ENCODE measurements around the gene ADAM15.

Gene ADAM15

DNA sequence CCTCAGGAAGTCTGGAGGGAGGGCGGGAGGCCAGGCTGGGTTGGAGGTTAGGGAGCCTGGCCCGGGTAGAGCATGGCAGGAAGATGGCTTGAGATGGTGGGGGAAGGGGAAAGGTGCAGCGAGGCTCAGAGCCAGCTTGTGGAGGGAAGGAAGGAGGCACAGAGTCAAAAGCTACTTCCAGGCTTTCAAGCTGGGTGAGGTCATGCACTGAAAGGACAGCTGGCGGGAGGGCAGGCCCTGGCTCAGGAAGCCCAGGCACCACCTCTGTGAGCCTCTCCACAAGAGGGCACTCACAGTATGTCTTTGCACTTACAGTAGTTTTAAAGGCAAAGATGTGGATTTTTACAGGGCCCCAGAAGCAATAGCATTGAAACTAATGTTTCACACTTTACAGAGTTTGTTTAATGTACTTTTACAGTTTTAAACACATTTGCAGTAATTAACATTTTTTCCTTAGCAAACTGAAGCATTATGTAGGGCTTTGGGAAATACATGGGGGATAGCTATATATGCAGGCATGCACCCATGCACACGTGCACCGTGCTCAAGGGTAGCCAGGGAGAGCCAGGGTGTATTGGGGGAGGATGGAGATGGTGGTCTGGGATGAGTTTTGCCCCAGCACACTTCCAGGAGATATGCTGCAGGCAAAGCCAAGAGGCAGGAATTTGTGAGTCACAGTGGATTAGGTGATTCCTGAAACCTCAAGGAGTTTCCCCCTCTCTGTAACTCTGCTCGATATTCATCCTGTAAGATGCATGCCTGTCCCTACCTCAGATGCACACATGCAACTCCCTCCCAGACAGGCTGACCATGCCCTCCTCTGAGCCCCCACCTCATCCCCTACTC is 6.1 kb upstream of the ADAM15 start:
- H3K27ac ChIP-seq: no peak overlapping the region
- H3K4me3 ChIP-seq: no peak overlapping the region
- no peak for DNase-seq (ENCODE audit: low spot score)
- TF ChIP-seq, protein P1, sequence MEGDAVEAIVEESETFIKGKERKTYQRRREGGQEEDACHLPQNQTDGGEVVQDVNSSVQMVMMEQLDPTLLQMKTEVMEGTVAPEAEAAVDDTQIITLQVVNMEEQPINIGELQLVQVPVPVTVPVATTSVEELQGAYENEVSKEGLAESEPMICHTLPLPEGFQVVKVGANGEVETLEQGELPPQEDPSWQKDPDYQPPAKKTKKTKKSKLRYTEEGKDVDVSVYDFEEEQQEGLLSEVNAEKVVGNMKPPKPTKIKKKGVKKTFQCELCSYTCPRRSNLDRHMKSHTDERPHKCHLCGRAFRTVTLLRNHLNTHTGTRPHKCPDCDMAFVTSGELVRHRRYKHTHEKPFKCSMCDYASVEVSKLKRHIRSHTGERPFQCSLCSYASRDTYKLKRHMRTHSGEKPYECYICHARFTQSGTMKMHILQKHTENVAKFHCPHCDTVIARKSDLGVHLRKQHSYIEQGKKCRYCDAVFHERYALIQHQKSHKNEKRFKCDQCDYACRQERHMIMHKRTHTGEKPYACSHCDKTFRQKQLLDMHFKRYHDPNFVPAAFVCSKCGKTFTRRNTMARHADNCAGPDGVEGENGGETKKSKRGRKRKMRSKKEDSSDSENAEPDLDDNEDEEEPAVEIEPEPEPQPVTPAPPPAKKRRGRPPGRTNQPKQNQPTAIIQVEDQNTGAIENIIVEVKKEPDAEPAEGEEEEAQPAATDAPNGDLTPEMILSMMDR (IDR thresholded peaks at IDR 0.05): peak; percentile 39

DNA sequence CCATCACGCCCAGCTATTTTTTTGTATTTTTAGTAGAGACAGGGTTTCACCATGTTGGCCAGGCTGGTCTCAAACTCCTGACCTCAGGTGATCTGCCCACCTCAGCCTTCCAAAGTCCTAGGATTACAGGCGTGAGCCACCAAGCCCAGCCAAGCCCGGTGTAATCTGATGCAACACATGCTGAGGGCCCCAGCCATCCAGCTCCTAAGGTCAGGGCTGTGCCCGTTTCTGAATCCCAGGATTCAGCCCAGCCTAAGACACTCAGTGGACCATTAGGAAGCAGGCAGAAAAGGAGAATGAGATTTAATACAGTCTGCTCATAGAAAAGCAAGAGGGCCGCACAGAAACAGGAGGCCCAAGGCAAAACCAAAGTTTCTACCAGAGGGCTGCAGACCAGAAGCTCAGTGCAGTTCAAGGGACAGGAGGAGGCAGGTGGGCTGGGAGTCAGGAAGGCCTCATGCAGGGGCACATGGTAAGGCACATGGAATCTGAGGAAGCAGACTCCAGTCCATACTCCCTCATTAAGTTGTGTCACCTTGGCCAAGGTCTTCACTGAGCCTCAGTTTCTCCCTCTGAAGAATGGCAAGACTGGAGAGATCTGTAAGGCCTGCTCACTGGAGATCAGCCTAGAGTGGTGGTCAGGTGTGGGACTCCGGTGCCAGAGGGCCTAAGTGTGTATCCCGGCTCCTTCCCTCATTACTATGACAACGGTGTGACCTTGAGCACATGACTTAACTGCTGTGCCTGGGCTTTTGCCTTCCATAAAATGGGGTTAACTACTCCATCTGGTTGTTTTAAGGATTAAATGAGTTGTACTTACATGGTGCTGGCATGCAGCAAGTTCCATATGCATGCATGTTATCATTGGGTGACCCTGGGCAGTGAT is 2.4 kb upstream of the ADAM15 start:
- TF ChIP-seq, protein P1 (IDR thresholded peaks at IDR 0.05): no peak
- Histone ChIP-seq H3K27ac (no peak overlapping the region), H3K4me3 (no peak overlapping the region)
- no peak for DNase-seq (ENCODE audit: low spot score)

DNA sequence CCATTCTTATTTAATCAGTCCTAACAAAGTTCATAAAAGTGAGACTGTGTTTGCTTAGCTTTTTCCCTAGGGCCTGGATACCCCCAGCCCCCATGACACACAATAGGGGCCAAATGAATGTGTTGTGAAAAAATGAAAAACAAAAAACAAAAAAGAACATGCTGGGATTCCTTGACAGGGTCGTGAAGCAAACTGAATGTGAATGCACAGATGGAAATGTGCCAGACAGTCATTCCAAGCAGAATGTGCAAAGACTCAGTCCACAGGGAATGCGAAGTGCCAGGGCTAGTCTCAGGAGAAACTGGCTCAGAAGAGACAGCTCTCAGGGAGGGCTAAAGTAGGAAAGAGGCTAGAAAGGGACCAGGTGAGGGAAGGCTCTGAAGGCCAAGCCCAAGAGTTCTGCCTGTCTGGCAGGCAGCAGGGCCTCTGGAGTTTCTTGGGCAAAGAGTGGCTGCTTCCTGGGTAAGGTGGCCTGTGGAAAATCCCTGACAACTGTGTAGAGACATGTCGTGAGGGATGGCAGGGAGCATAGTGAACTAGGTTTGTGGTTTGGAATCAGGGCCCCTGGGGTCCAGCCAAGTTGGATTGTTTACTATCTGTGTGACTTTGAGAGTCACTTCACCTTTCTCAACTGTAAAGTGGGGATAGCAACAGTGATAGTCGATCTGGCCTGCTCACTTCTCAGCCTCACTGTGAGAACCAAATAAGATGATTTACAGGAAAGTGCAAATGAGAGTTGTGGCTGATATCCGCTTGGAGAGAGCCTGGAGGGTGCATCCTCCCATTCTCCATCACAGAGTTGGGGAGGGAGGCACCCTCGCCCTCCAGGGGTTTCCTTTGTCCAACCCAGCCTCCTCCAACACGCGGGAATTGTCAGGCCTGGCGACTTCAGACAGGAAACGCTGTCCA is 1.2 kb upstream of the ADAM15 start:
- Histone ChIP-seq H3K27ac (peak overlapping the region; percentile 68 to 91), H3K4me3 (peak overlapping the region; percentile 79)
- DNase-seq (ENCODE audit: low spot score): no peak
- TF ChIP-seq, protein P1 (IDR thresholded peaks at IDR 0.05): no peak

DNA sequence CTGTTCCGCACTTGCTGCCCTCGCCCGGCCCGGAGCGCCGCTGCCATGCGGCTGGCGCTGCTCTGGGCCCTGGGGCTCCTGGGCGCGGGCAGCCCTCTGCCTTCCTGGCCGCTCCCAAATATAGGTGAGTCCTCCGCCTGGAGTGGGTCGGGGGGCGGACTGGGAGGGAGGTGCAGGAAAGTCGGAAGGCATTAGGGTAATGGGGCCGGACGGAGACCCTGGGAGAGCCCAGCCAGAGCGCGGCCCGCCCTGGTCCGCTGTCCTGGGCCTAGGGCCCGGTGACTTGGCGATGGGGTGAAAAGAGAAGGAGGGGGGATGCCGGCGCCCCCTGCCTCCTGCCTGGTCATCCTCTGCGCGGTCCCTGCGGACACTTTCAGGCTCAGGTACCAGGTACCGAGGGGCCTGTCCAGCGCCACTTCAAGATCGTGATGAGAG is 243 bp downstream of the ADAM15 start:
- Histone ChIP-seq H3K4me3 (peak overlapping the region; percentile 79), H3K27ac (peak overlapping the region; percentile 68 to 91)
- no peak for DNase-seq (ENCODE audit: low spot score)
- TF ChIP-seq, protein P1 (IDR thresholded peaks at IDR 0.05): no peak

DNA sequence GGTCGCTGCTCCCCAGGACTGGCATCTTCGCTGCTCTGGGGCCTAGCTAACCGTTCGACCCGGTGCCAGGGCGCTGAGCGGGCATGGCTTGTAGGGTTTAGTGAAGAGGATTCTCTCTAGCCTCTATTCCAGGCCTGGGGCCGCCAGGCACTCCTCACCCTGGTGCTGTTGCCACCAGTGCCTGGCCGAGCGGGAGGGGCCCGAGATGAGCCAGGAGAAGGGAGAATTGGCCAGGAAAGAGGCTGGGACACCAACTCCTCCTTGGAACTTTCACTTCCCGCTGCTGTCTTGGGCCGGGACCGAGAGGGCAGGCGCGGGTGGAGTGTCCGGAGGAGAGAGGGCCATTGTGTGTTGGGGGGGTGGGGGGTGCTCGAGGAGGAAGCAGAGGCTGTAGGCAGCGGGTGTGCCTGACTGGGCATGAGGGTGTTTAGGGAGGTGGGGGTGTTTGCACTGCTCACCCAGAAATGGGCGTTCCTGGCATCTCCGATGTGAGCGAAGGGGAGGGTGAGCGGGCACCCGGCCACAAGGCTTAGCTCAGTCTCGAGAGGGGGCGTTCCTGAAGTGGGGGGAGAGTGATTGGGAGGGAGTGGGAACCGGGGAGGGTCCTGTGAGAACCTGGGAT is 772 bp downstream of the ADAM15 start:
- TF ChIP-seq, protein P1 (IDR thresholded peaks at IDR 0.05): no peak
- no peak for DNase-seq (ENCODE audit: low spot score)
- Histone ChIP-seq H3K4me3 (peak overlapping the region; percentile 79), H3K27ac (peak overlapping the region; percentile 68 to 91)

All from coronary artery (tissue), 2 donors.